GM23338 (cell line): ENCODE measurements around the gene DDX25. TPM values are rescaled to one million over a fixed set of nuclear protein-coding genes. Genes with fewer than 3 reads are reported as not detected.

Experiments used
- ATAC-seq: fragments of 200-7000 bp; cut with Tn5 transposase; 3 replicates; pipeline ENCODE4 v1.9.1; 2020
- DNase-seq: peaks from one replicate; pipeline ENCODE4 v3.0.0-alpha.2; 2015; ENCODE audit warnings: low spot score
- H2AFZ ChIP-seq: fragments of 200-600 bp; sonication (generic); 2 replicates; pipeline ENCODE4 v1.8.0; 2016; ENCODE audit warnings: antibody characterized with exemption, mild to moderate bottlenecking, moderate library complexity
- H3F3A ChIP-seq: fragments of 200-600 bp; sonication (generic); replicated peaks from 2 replicates; pipeline ENCODE4 v1.8.0; 2017; ENCODE audit warnings: antibody characterized with exemption, mixed run types, low read depth
- H3K27ac ChIP-seq: fragments of 200-600 bp; sonication (generic); 2 replicates; pipeline ENCODE4 v1.6.1; 2016; ENCODE audit warnings: low read depth
- H3K27me3 ChIP-seq: fragments of 200-600 bp; sonication (generic); 2 replicates; pipeline ENCODE4 v1.8.0; 2016; ENCODE audit warnings: mild to moderate bottlenecking, mixed run types, moderate library complexity; ENCODE audit not compliant: insufficient read depth
- H3K36me3 ChIP-seq: fragments of 200-600 bp; sonication (generic); 2 replicates; pipeline ENCODE4 v1.8.0; 2016; ENCODE audit warnings: mild to moderate bottlenecking; ENCODE audit not compliant: insufficient read depth
- H3K4me1 ChIP-seq: fragments of 200-600 bp; sonication (generic); 2 replicates; pipeline ENCODE4 v1.8.0; 2016; ENCODE audit warnings: mild to moderate bottlenecking, moderate library complexity; ENCODE audit not compliant: insufficient read depth
- H3K4me2 ChIP-seq: fragments of 200-600 bp; sonication (generic); 2 replicates; pipeline ENCODE4 v1.7.1; 2017; ENCODE audit warnings: mixed run types
- H3K4me3 ChIP-seq: fragments of 200-600 bp; sonication (generic); 2 replicates; pipeline ENCODE4 v1.6.1; 2016; ENCODE audit warnings: mixed run types
- H3K79me2 ChIP-seq: fragments of 200-600 bp; sonication (generic); replicated peaks from 2 replicates; pipeline ENCODE4 v1.8.0; 2017; ENCODE audit warnings: mild to moderate bottlenecking; ENCODE audit not compliant: insufficient read depth
- H3K9me2 ChIP-seq: fragments of 200-600 bp; sonication (generic); 2 replicates; pipeline ENCODE4 v1.8.0; 2017; ENCODE audit not compliant: insufficient read depth
- H4K20me1 ChIP-seq: fragments of 200-600 bp; sonication (generic); replicated peaks from 2 replicates; pipeline ENCODE4 v1.8.0; 2017; ENCODE audit warnings: mild to moderate bottlenecking; ENCODE audit not compliant: insufficient read depth
- H3K27ac Mint-ChIP-seq: 2 replicates; pipeline ENCODE4 v1.8.0; 2020; ENCODE audit warnings: inconsistent platforms, mild to moderate bottlenecking, moderate library complexity, mixed read lengths
- H3K27me3 Mint-ChIP-seq: 3 replicates; pipeline ENCODE4 v1.8.0; 2022; ENCODE audit warnings: low read depth, mild to moderate bottlenecking, moderate library complexity, mixed read lengths, inconsistent platforms; ENCODE audit not compliant: insufficient read depth, poor library complexity
- H3K36me3 Mint-ChIP-seq: 3 replicates; pipeline ENCODE4 v1.8.0; 2021; ENCODE audit warnings: low read depth, mild to moderate bottlenecking, inconsistent platforms, moderate library complexity, mixed read lengths
- H3K4me1 Mint-ChIP-seq: 3 replicates; pipeline ENCODE4 v1.8.0; 2020; ENCODE audit warnings: mild to moderate bottlenecking, inconsistent platforms, mixed read lengths
- H3K4me3 Mint-ChIP-seq: 3 replicates; pipeline ENCODE4 v1.8.0; 2021; ENCODE audit warnings: moderate library complexity, mild to moderate bottlenecking, inconsistent platforms, mixed read lengths
- H3K9me3 Mint-ChIP-seq: 3 replicates; pipeline ENCODE4 v1.8.0; 2020; ENCODE audit warnings: moderate library complexity, mild to moderate bottlenecking, inconsistent platforms, mixed read lengths
- CREB1 ChIP-seq: fragments of 250-450 bp; sonication (Bioruptor Pico); IDR thresholded peaks from 2 replicates; pipeline ENCODE4 v1.5.0; 2020; ENCODE audit warnings: low read depth, mild to moderate bottlenecking, moderate library complexity
- EZH2 ChIP-seq: fragments of 200-600 bp; sonication (generic); IDR thresholded peaks from one replicate; pipeline ENCODE4 v1.8.0; 2017; ENCODE audit warnings: antibody characterized with exemption, mild to moderate bottlenecking, low read depth; ENCODE audit not compliant: unreplicated experiment
- EZH2phosphoT487 ChIP-seq: fragments of 200-600 bp; sonication (generic); IDR thresholded peaks from one replicate; pipeline ENCODE4 v1.8.1; 2018; ENCODE audit warnings: antibody characterized with exemption; ENCODE audit not compliant: unreplicated experiment
- JUNB ChIP-seq: IDR thresholded peaks from one replicate; pipeline ENCODE4 v1.6.1; 2016; ENCODE audit warnings: antibody characterized with exemption; ENCODE audit not compliant: unreplicated experiment
- NANOG ChIP-seq: IDR thresholded peaks from 2 replicates; pipeline ENCODE4 v1.6.1; 2016; ENCODE audit warnings: antibody characterized with exemption, borderline replicate concordance
- POLR2AphosphoS5 ChIP-seq: IDR thresholded peaks from 2 replicates; pipeline ENCODE4 v1.6.1; 2016; ENCODE audit warnings: antibody characterized with exemption, low read depth
- STAT1 ChIP-seq: IDR thresholded peaks from one replicate; pipeline ENCODE4 v1.6.1; 2016; ENCODE audit warnings: antibody characterized with exemption; ENCODE audit not compliant: unreplicated experiment
- ZNF114 ChIP-seq: fragments of 250-450 bp; sonication (Bioruptor Pico); IDR thresholded peaks from 2 replicates; pipeline ENCODE4 v1.5.0; 2020; ENCODE audit warnings: mild to moderate bottlenecking, moderate library complexity
- ZNF331 ChIP-seq: fragments of 250-450 bp; sonication (Bioruptor Pico); IDR thresholded peaks from 2 replicates; pipeline ENCODE4 v1.5.0; 2020; ENCODE audit warnings: low read depth, mild to moderate bottlenecking, moderate library complexity
- polyA plus RNA-seq: library from polyadenylated mRNA; unstranded; fragments of >200 nt; fragmentation: Nextera tagmentation; extraction: Ambion mirVana; gene quantifications from 2 replicates; pipeline ENCODE4 v1.2.1, GENCODE V29; 2016
- total RNA-seq: library from RNA; depleted of rRNA; stranded (reverse); fragments of >200 nt; shearing (Covaris generic); gene quantifications from 2 replicates; pipeline ENCODE4 v1.2.3, GENCODE V29; 2014
- TF ChIP-seq, protein P1 (sequence below): fragments of 250-450 bp; sonication (Bioruptor Pico); IDR thresholded peaks from 2 replicates; pipeline ENCODE4 v1.5.0; 2020; ENCODE audit warnings: mild to moderate bottlenecking, moderate library complexity
- TF ChIP-seq, protein P2 (sequence below), 2 experiments: fragments of 200-600 bp in 1 of 2; sonication (generic) in 1 of 2; conservative IDR thresholded peaks; 2 replicates each; pipeline versions ENCODE4 v1.5.1 to v1.6.1; 2016 to 2017; ENCODE audit warnings: antibody characterized with exemption in 2 of 2, low read depth in 2 of 2, mild to moderate bottlenecking in 2 of 2, moderate library complexity in 1 of 2
- TF ChIP-seq, protein P3 (sequence below): IDR thresholded peaks from 2 replicates; pipeline ENCODE4 v1.6.1; 2016; ENCODE audit warnings: antibody characterized with exemption

Gene DDX25
- total and polyA plus RNA-seq, 2 experiments from 2014 or later = 20.6 to 23.6 TPM

DNA sequence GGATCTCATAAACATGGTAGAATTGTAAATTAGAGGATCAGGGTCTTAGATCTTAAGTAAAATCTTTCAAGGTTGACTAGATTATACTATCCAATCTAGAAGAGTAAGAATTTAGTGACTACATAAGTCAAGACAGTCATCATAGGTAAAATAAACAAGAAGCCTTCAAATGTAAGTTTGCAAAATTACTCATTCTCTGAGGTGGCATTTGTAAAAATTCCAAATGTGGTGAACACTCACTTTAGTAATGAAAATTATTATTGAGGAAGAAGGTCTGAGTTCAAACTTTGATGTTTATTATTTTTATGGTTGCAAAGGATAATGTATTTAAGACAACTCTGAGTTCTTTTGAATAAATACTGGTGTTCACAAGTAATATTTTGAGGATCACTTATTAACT, 12.2 kb upstream of the DDX25 start (continued):
- TF ChIP-seq, protein P1, sequence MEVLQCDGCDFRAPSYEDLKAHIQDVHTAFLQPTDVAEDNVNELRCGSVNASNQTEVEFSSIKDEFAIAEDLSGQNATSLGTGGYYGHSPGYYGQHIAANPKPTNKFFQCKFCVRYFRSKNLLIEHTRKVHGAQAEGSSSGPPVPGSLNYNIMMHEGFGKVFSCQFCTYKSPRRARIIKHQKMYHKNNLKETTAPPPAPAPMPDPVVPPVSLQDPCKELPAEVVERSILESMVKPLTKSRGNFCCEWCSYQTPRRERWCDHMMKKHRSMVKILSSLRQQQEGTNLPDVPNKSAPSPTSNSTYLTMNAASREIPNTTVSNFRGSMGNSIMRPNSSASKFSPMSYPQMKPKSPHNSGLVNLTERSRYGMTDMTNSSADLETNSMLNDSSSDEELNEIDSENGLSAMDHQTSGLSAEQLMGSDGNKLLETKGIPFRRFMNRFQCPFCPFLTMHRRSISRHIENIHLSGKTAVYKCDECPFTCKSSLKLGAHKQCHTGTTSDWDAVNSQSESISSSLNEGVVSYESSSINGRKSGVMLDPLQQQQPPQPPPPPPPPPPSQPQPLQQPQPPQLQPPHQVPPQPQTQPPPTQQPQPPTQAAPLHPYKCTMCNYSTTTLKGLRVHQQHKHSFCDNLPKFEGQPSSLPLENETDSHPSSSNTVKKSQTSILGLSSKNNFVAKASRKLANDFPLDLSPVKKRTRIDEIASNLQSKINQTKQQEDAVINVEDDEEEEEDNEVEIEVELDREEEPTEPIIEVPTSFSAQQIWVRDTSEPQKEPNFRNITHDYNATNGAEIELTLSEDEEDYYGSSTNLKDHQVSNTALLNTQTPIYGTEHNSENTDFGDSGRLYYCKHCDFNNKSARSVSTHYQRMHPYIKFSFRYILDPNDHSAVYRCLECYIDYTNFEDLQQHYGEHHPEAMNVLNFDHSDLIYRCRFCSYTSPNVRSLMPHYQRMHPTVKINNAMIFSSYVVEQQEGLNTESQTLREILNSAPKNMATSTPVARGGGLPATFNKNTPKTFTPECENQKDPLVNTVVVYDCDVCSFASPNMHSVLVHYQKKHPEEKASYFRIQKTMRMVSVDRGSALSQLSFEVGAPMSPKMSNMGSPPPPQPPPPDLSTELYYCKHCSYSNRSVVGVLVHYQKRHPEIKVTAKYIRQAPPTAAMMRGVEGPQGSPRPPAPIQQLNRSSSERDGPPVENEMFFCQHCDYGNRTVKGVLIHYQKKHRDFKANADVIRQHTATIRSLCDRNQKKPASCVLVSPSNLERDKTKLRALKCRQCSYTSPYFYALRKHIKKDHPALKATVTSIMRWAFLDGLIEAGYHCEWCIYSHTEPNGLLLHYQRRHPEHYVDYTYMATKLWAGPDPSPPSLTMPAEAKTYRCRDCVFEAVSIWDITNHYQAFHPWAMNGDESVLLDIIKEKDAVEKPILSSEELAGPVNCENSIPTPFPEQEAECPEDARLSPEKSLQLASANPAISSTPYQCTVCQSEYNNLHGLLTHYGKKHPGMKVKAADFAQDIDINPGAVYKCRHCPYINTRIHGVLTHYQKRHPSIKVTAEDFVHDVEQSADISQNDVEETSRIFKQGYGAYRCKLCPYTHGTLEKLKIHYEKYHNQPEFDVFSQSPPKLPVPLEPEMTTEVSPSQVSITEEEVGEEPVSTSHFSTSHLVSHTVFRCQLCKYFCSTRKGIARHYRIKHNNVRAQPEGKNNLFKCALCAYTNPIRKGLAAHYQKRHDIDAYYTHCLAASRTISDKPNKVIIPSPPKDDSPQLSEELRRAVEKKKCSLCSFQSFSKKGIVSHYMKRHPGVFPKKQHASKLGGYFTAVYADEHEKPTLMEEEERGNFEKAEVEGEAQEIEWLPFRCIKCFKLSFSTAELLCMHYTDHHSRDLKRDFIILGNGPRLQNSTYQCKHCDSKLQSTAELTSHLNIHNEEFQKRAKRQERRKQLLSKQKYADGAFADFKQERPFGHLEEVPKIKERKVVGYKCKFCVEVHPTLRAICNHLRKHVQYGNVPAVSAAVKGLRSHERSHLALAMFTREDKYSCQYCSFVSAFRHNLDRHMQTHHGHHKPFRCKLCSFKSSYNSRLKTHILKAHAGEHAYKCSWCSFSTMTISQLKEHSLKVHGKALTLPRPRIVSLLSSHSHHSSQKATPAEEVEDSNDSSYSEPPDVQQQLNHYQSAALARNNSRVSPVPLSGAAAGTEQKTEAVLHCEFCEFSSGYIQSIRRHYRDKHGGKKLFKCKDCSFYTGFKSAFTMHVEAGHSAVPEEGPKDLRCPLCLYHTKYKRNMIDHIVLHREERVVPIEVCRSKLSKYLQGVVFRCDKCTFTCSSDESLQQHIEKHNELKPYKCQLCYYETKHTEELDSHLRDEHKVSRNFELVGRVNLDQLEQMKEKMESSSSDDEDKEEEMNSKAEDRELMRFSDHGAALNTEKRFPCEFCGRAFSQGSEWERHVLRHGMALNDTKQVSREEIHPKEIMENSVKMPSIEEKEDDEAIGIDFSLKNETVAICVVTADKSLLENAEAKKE (CRISPR knock-in tag) = no peak
- TF ChIP-seq POLR2AphosphoS5 = no peak
- TF ChIP-seq EZH2phosphoT487 = no peak
- no peak for TF ChIP-seq EZH2
- TF ChIP-seq ZNF114 = no peak
- no peak for TF ChIP-seq ZNF331 (CRISPR knock-in tag)
- TF ChIP-seq, protein P2, sequence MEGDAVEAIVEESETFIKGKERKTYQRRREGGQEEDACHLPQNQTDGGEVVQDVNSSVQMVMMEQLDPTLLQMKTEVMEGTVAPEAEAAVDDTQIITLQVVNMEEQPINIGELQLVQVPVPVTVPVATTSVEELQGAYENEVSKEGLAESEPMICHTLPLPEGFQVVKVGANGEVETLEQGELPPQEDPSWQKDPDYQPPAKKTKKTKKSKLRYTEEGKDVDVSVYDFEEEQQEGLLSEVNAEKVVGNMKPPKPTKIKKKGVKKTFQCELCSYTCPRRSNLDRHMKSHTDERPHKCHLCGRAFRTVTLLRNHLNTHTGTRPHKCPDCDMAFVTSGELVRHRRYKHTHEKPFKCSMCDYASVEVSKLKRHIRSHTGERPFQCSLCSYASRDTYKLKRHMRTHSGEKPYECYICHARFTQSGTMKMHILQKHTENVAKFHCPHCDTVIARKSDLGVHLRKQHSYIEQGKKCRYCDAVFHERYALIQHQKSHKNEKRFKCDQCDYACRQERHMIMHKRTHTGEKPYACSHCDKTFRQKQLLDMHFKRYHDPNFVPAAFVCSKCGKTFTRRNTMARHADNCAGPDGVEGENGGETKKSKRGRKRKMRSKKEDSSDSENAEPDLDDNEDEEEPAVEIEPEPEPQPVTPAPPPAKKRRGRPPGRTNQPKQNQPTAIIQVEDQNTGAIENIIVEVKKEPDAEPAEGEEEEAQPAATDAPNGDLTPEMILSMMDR (conservative IDR thresholded peaks at IDR 0.05; ENCODE audit: low read depth in 2 of 2) = no peak

DNA sequence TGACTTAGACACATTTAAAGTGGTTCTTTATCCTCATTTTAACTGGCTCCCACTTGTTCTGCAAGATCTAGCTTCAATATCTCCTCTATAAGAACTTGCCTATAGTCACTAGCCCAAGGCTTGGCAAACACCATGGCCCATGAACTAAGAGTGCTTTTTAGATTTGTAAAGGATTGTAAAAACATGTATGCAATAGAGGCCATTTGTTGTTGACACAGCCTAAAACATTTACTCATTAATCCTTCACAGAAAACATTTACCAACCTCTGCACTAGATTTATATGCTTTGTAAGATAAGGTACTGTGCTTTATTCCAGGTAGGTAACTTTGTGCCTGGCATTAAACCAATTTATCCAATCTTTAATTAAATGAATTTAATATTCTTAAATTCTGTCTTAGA, 11.3 kb upstream of the DDX25 start:
- H3K36me3 ChIP-seq = peaks cover 32% of the 10 kb centered on the region; the same call in 1 of the 2 replicates
- H3K27ac Mint-ChIP-seq = no peak overlapping the region
- H3K4me2 ChIP-seq = no peak overlapping the region
- no peak for ATAC-seq
- no peaks in the 10 kb centered on the region for H3K9me3 Mint-ChIP-seq
- H3F3A ChIP-seq = peaks cover 2% of the 10 kb centered on the region; the same call in 1 of the 2 replicates
- peaks cover 29% of the 10 kb centered on the region; the same call in 2 of the 3 replicates for H3K36me3 Mint-ChIP-seq
- H3K9me2 ChIP-seq = no peaks in the 10 kb centered on the region
- no peaks in the 10 kb centered on the region for H3K27me3 ChIP-seq
- peaks cover 2% of the 10 kb centered on the region for H3K27me3 Mint-ChIP-seq
- H3K4me1 Mint-ChIP-seq = peaks cover 7% of the 10 kb centered on the region; the same call in 1 of the 3 replicates
- H3K4me3 Mint-ChIP-seq = no peak overlapping the region
- no peaks in the 10 kb centered on the region; the same call in 1 of the 2 replicates for H3K4me1 ChIP-seq
- no peak for DNase-seq
- H3K27ac ChIP-seq = no peak overlapping the region
- H3K79me2 ChIP-seq = peaks cover 89% of the 10 kb centered on the region
- peaks cover 20% of the 10 kb centered on the region for H4K20me1 ChIP-seq
- no peak overlapping the region for H2AFZ ChIP-seq
- H3K4me3 ChIP-seq = no peak overlapping the region
- TF ChIP-seq, protein P3, sequence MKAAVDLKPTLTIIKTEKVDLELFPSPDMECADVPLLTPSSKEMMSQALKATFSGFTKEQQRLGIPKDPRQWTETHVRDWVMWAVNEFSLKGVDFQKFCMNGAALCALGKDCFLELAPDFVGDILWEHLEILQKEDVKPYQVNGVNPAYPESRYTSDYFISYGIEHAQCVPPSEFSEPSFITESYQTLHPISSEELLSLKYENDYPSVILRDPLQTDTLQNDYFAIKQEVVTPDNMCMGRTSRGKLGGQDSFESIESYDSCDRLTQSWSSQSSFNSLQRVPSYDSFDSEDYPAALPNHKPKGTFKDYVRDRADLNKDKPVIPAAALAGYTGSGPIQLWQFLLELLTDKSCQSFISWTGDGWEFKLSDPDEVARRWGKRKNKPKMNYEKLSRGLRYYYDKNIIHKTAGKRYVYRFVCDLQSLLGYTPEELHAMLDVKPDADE = no peak
- no peak for TF ChIP-seq STAT1
- no peak for TF ChIP-seq ZNF331 (CRISPR knock-in tag)
- TF ChIP-seq POLR2AphosphoS5 = no peak
- TF ChIP-seq, protein P2 (conservative IDR thresholded peaks at IDR 0.05; ENCODE audit: low read depth in 2 of 2) = no peak
- TF ChIP-seq EZH2phosphoT487 = no peak
- TF ChIP-seq NANOG = no peak
- no peak for TF ChIP-seq JUNB
- no peak for TF ChIP-seq EZH2
- no peak for TF ChIP-seq CREB1 (CRISPR knock-in tag)
